ENCODE results near the gene MBNL1.

The MBNL1 gene

GRCh38 chr3:152457500-152458375 lies 189.0 kb downstream of the MBNL1 start:
- DNase-seq, result no peak

GRCh38 chr3:152458376-152459117 lies 189.8 kb downstream of the MBNL1 start:
- no peak for DNase-seq

- no peak for DNase-seq
These were observed 190.4 kb downstream of the MBNL1 start for GRCh38 chr3:152459118-152459515.

GRCh38 chr3:152459572-152459971 lies 190.8 kb downstream of the MBNL1 start:
- DNase-seq, result no peak

- DNase-seq, result no peak
These were observed 192.2 kb downstream of the MBNL1 start for GRCh38 chr3:152460936-152461335.

GRCh38 chr3:152461460-152461859 lies 192.7 kb downstream of the MBNL1 start:
- DNase-seq, result no peak

GRCh38 chr3:152466784-152467183 lies 198.1 kb downstream of the MBNL1 start:
- no peak for DNase-seq

- DNase-seq, result no peak
These were observed 200.7 kb downstream of the MBNL1 start for GRCh38 chr3:152469248-152470025.

GRCh38 chr3:152470095-152470494 lies 201.4 kb downstream of the MBNL1 start:
- DNase-seq, result no peak

GRCh38 chr3:152470893-152471292 lies 202.2 kb downstream of the MBNL1 start:
- no peak for DNase-seq

GRCh38 chr3:152471814-152472671 lies 203.3 kb downstream of the MBNL1 start:
- DNase-seq, result peak; percentile 47

GRCh38 chr3:152472672-152472954 lies 203.9 kb downstream of the MBNL1 start:
- no peak for DNase-seq

- DNase-seq, result no peak
These were observed 205.9 kb downstream of the MBNL1 start for GRCh38 chr3:152474585-152474984.

- no peak for DNase-seq
These were observed 208.7 kb downstream of the MBNL1 start for GRCh38 chr3:152477422-152477821.

GRCh38 chr3:152480282-152480953 lies 211.7 kb downstream of the MBNL1 start:
- no peak for DNase-seq

GRCh38 chr3:152486364-152486763 lies 217.6 kb downstream of the MBNL1 start:
- DNase-seq, result no peak

GRCh38 chr3:152488449-152488848 lies 219.7 kb downstream of the MBNL1 start:
- DNase-seq, result no peak

GRCh38 chr3:152491922-152492321 lies 223.2 kb downstream of the MBNL1 start:
- DNase-seq, result no peak

- DNase-seq, result no peak
These were observed 227.6 kb downstream of the MBNL1 start for GRCh38 chr3:152496286-152496685.

- DNase-seq, result no peak
These were observed 228.0 kb downstream of the MBNL1 start for GRCh38 chr3:152496716-152497115.

GRCh38 chr3:152497457-152497856 lies 228.7 kb downstream of the MBNL1 start:
- DNase-seq, result no peak

- DNase-seq, result no peak
These were observed 229.2 kb downstream of the MBNL1 start for GRCh38 chr3:152497890-152498289.
